ENCODE results near the gene ARHGEF28.

Gene ARHGEF28

GRCh38 chr5:73693573-73694061 is 67.6 kb downstream of the ARHGEF28 start:
- DNase-seq: no peak

- DNase-seq: no peak
Observed at GRCh38 chr5:73694089-73694488, 68.1 kb downstream of the ARHGEF28 start.

GRCh38 chr5:73698011-73698410 is 72.0 kb downstream of the ARHGEF28 start:
- DNase-seq: no peak

- DNase-seq: no peak
Observed at GRCh38 chr5:73701566-73701965, 75.6 kb downstream of the ARHGEF28 start.

GRCh38 chr5:73702534-73702933 is 76.5 kb downstream of the ARHGEF28 start:
- no peak for DNase-seq

GRCh38 chr5:73702951-73703350 is 77.0 kb downstream of the ARHGEF28 start:
- no peak for DNase-seq

- no peak for DNase-seq
Observed at GRCh38 chr5:73705364-73705763, 79.4 kb downstream of the ARHGEF28 start.

- no peak for DNase-seq
Observed at GRCh38 chr5:73706963-73707362, 81.0 kb downstream of the ARHGEF28 start.

GRCh38 chr5:73709536-73710129 is 83.6 kb downstream of the ARHGEF28 start:
- no peak for DNase-seq

GRCh38 chr5:73716284-73716808 is 90.3 kb downstream of the ARHGEF28 start:
- DNase-seq: no peak

GRCh38 chr5:73718762-73719161 is 92.8 kb downstream of the ARHGEF28 start:
- DNase-seq: no peak

- DNase-seq: no peak
Observed at GRCh38 chr5:73719632-73720031, 93.6 kb downstream of the ARHGEF28 start.

- DNase-seq: no peak
Observed at GRCh38 chr5:73722231-73722630, 96.2 kb downstream of the ARHGEF28 start.

- no peak for DNase-seq
Observed at GRCh38 chr5:73726071-73726470, 100.1 kb downstream of the ARHGEF28 start.

- no peak for DNase-seq
Observed at GRCh38 chr5:73726606-73727231, 100.7 kb downstream of the ARHGEF28 start.

GRCh38 chr5:73727470-73727869 is 101.5 kb downstream of the ARHGEF28 start:
- no peak for DNase-seq

GRCh38 chr5:73728493-73729273 is 102.7 kb downstream of the ARHGEF28 start:
- DNase-seq: no peak

- no peak for DNase-seq
Observed at GRCh38 chr5:73729329-73729728, 103.3 kb downstream of the ARHGEF28 start.

- no peak for DNase-seq
Observed at GRCh38 chr5:73732045-73732444, 106.0 kb downstream of the ARHGEF28 start.

- DNase-seq: no peak
Observed at GRCh38 chr5:73733219-73733618, 107.2 kb downstream of the ARHGEF28 start.

- no peak for DNase-seq
Observed at GRCh38 chr5:73735032-73735734, 109.2 kb downstream of the ARHGEF28 start.

- no peak for DNase-seq
Observed at GRCh38 chr5:73739650-73740049, 113.7 kb downstream of the ARHGEF28 start.

- no peak for DNase-seq
Observed at GRCh38 chr5:73740274-73740790, 114.3 kb downstream of the ARHGEF28 start.

Data from activated CD8-positive, alpha-beta memory T cell treated with anti-CD3 and anti-CD28 coated beads for 24 hours (primary cell).